OCI-LY1 (cell line): ENCODE data around the gene SERPINB1.
"Not testable (repeated sequence)": the region's sequence is repeated elsewhere in the genome, so short reads cannot be mapped to it uniquely, and the experiment has no call there.

Experiments
- H2AFZ ChIP-seq: fragments of 200-600 bp; sonication (generic), shearing (Covaris generic); 2 replicates; pipeline ENCODE4 v1.6.0; 2014; ENCODE audit warnings: antibody characterized with exemption, mild to moderate bottlenecking, low read length
- H3F3A ChIP-seq: fragments of 200-600 bp; sonication (generic), shearing (Covaris generic); 2 replicates; pipeline ENCODE4 v1.6.0; 2014; ENCODE audit warnings: mild to moderate bottlenecking, antibody characterized with exemption, low read length, moderate library complexity; ENCODE audit not compliant: insufficient read depth
- H3K27ac ChIP-seq: fragments of 200-600 bp; sonication (generic); 2 replicates; pipeline ENCODE4 v1.5.1; 2014; ENCODE audit warnings: low read length, mixed run types, mild to moderate bottlenecking, low read depth; ENCODE audit not compliant: poor library complexity, severe bottlenecking
- H3K27me3 ChIP-seq: fragments of 200-600 bp; sonication (generic); 2 replicates; pipeline ENCODE4 v1.6.0; 2014; ENCODE audit warnings: antibody characterized with exemption, mild to moderate bottlenecking, low read length, moderate library complexity; ENCODE audit not compliant: insufficient read depth
- H3K36me3 ChIP-seq: fragments of 200-600 bp; sonication (generic); 2 replicates; pipeline ENCODE4 v1.6.1; 2014; ENCODE audit warnings: mild to moderate bottlenecking, antibody characterized with exemption, low read length, moderate library complexity, mixed read lengths; ENCODE audit not compliant: insufficient read depth
- H3K4me1 ChIP-seq: fragments of 200-600 bp; sonication (generic); 2 replicates; pipeline ENCODE4 v1.5.1; 2014; ENCODE audit warnings: mild to moderate bottlenecking, low read length, moderate library complexity; ENCODE audit not compliant: insufficient read depth, severe bottlenecking
- H3K4me2 ChIP-seq: fragments of 200-600 bp; sonication (generic), shearing (Covaris generic); 2 replicates; pipeline ENCODE4 v1.6.1; 2014; ENCODE audit warnings: low read length
- H3K4me3 ChIP-seq: fragments of 200-600 bp; sonication (generic); 2 replicates; pipeline ENCODE4 v1.5.1; 2014; ENCODE audit warnings: low read length, low read depth, mild to moderate bottlenecking, mixed read lengths; ENCODE audit not compliant: poor library complexity, severe bottlenecking
- H3K79me2 ChIP-seq: fragments of 200-600 bp; shearing (Covaris generic); 2 replicates; pipeline ENCODE4 v1.6.1; 2016; ENCODE audit warnings: mixed run types, low read length, mixed read lengths; ENCODE audit not compliant: insufficient read depth
- H3K9ac ChIP-seq: fragments of 200-600 bp; sonication (generic), shearing (Covaris generic); 2 replicates; pipeline ENCODE4 v1.6.1; 2014; ENCODE audit warnings: mild to moderate bottlenecking, low read length, mixed read lengths
- H3K9me2 ChIP-seq: fragments of 200-600 bp; sonication (generic), shearing (Covaris generic); 2 replicates; pipeline ENCODE4 v1.6.1; 2014; ENCODE audit warnings: low read depth, mild to moderate bottlenecking, low read length, mixed read lengths
- H3K9me3 ChIP-seq: fragments of 200-600 bp; shearing (Covaris generic); 2 replicates; pipeline ENCODE4 v1.6.1; 2014; ENCODE audit warnings: low read length, mixed read lengths
- H4K20me1 ChIP-seq: fragments of 200-600 bp; sonication (generic), shearing (Covaris generic); 2 replicates; pipeline ENCODE4 v1.6.0; 2016; ENCODE audit warnings: mild to moderate bottlenecking, low read length; ENCODE audit not compliant: insufficient read depth
- CTCF ChIP-seq: fragments of 200-600 bp; sonication (generic), shearing (Covaris generic); IDR thresholded peaks from 2 replicates; pipeline ENCODE4 v1.5.1; 2017; ENCODE audit warnings: mild to moderate bottlenecking, antibody characterized with exemption, low read length, moderate library complexity, mixed read lengths
- EZH2 ChIP-seq: fragments of 200-600 bp; sonication (generic), shearing (Covaris generic); IDR thresholded peaks from 2 replicates; pipeline ENCODE4 v1.8.0; 2017; ENCODE audit warnings: borderline replicate concordance, mixed run types, mild to moderate bottlenecking, antibody characterized with exemption, low read length, moderate library complexity, mixed read lengths

The SERPINB1 gene

GRCh38 chr6:2861822-2862164 lies 20.1 kb upstream of the SERPINB1 start:
- Histone ChIP-seq H3K4me2 (peak overlapping the region; percentile 55), H3F3A (peaks cover 8% of the 10 kb centered on the region), H3K9ac (peak overlapping the region; percentile 68), H3K27me3 (no peaks in the 10 kb centered on the region), H2AFZ (no peak overlapping the region), H3K79me2 (no peaks in the 10 kb centered on the region), H3K36me3 (no peaks in the 10 kb centered on the region), H3K27ac (peak overlapping the region; percentile 100), H3K9me3 (no peaks in the 10 kb centered on the region), H3K4me1 (peaks cover 76% of the 10 kb centered on the region), H3K4me3 (peak overlapping the region; percentile 11), H3K9me2 (no peaks in the 10 kb centered on the region), H4K20me1 (no peaks in the 10 kb centered on the region)
- no peak for TF ChIP-seq CTCF
- TF ChIP-seq EZH2 = no peak

GRCh38 chr6:2861060-2861821 lies 19.6 kb upstream of the SERPINB1 start:
- H3K4me2 ChIP-seq = peak overlapping the region; percentile 55
- TF ChIP-seq EZH2 = no peak
- TF ChIP-seq CTCF = no peak
- no peaks in the 10 kb centered on the region for H3K36me3 ChIP-seq
- H3K9ac ChIP-seq = peak overlapping the region; percentile 68
- peak overlapping the region; percentile 11 for H3K4me3 ChIP-seq
- H3F3A ChIP-seq = peaks cover 8% of the 10 kb centered on the region
- H3K79me2 ChIP-seq = no peaks in the 10 kb centered on the region
- H3K9me2 ChIP-seq = no peaks in the 10 kb centered on the region
- peaks cover 70% of the 10 kb centered on the region for H3K4me1 ChIP-seq
- H3K9me3 ChIP-seq = no peaks in the 10 kb centered on the region
- no peaks in the 10 kb centered on the region for H4K20me1 ChIP-seq
- no peak overlapping the region for H2AFZ ChIP-seq
- peak overlapping the region; percentile 100 for H3K27ac ChIP-seq
- H3K27me3 ChIP-seq = no peaks in the 10 kb centered on the region

GRCh38 chr6:2860706-2861059 lies 19.0 kb upstream of the SERPINB1 start:
- not testable (repeated sequence) for H4K20me1 ChIP-seq, H3K27me3 ChIP-seq, H3F3A ChIP-seq, H3K4me2 ChIP-seq, H3K4me3 ChIP-seq, H3K9ac ChIP-seq, H3K9me2 ChIP-seq, H2AFZ ChIP-seq, H3K9me3 ChIP-seq, H3K79me2 ChIP-seq, H3K36me3 ChIP-seq
- Histone ChIP-seq H3K27ac (peak overlapping the region; percentile 100), H3K4me1 (peaks cover 65% of the 10 kb centered on the region)

- H3K4me2 ChIP-seq, H3F3A ChIP-seq, H3K36me3 ChIP-seq, H3K9me2 ChIP-seq, H3K4me3 ChIP-seq, H3K9me3 ChIP-seq, H4K20me1 ChIP-seq, H3K27me3 ChIP-seq, H3K9ac ChIP-seq, H3K79me2 ChIP-seq, H2AFZ ChIP-seq: not testable (repeated sequence)
- H3K4me1 ChIP-seq = peaks cover 65% of the 10 kb centered on the region
- peak overlapping the region; percentile 100 for H3K27ac ChIP-seq
These were observed 18.4 kb upstream of the SERPINB1 start for GRCh38 chr6:2859798-2860705.
